Astrocyte of the spinal cord (primary cell): ENCODE results near the gene CHCHD2.
"Not testable (repeated sequence)": the region's sequence is repeated elsewhere in the genome, so short reads cannot be mapped to it uniquely, and the experiment has no call there.

Experiments
- DNase-seq: peaks from one replicate; pipeline ENCODE4 v3.0.0; 2011; ENCODE audit warnings: low read depth, low spot score
- H3K4me3 ChIP-seq: 2 replicates; pipeline ENCODE4 v1.5.1; 2011; ENCODE audit warnings: low read depth, mild to moderate bottlenecking, low read length, moderate library complexity
- in situ Hi-C: cut with HindIII; loops from 2 replicates; pipeline ENCODE4 v1.10.0; 2017; ENCODE audit warnings: low sequenced_read_pairs
- TF ChIP-seq, protein P1 (sequence below): IDR thresholded peaks from 2 replicates; pipeline ENCODE4 v1.5.1; 2012; ENCODE audit warnings: low read depth, mild to moderate bottlenecking, low read length, inconsistent platforms

The CHCHD2 gene, protein sequence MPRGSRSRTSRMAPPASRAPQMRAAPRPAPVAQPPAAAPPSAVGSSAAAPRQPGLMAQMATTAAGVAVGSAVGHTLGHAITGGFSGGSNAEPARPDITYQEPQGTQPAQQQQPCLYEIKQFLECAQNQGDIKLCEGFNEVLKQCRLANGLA

DNA sequence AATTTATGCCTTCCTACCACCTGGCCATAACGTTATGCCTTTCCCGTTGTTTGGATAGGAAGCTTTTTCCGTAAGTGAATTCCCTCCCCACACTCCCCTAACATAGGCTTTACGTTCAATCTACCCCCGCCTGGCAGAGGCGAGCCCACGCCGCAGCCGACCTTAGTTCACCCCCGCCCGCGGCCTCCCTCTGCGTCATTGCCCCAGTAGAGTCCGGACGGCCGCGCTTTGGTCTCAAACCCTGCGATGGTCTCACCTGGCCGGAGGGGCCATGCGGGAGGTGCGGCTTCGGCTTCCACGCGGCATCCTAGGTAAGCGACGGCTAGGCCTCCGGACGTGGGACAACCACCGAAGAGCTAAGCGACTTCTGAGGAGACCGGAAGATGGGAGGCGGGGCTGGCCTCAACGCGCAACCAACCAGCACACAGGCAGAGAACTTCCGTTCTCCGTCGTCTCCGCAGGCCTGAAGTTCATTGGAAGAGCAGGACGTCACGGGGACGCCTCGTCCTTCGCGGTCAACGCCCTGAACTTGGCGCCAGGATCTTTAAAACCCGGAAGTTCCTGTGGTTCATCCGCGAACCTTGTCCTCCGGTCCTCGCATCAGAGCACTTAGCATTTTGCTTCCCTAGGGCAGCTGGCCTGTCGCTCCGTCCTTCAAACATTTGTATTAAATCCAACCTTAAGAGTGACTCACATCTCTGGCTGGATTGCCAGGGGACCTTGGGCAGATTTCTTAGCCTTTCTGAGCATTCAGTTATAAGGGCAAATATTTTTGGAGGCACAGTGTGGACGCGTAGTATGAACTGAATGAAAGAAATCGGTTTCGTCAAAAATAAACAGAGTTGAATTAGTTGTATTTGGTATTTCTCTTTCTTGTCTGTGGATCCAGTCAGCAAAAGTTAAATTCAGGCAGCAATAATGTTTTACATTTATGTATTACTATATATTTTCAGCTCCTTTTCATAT, at the start of gene CHCHD2:
Gene CHCHD2 (minus strand): TSS at position 369 of the 966 bp plus-strand sequence. CDS start 63 bp downstream, at position 306.
- H3K4me3 ChIP-seq = peak within 1 kb of the TSS; percentile 100
- DNase-seq = peak; percentile 99
- in situ Hi-C loops = no loop called here
- TF ChIP-seq, protein P1, sequence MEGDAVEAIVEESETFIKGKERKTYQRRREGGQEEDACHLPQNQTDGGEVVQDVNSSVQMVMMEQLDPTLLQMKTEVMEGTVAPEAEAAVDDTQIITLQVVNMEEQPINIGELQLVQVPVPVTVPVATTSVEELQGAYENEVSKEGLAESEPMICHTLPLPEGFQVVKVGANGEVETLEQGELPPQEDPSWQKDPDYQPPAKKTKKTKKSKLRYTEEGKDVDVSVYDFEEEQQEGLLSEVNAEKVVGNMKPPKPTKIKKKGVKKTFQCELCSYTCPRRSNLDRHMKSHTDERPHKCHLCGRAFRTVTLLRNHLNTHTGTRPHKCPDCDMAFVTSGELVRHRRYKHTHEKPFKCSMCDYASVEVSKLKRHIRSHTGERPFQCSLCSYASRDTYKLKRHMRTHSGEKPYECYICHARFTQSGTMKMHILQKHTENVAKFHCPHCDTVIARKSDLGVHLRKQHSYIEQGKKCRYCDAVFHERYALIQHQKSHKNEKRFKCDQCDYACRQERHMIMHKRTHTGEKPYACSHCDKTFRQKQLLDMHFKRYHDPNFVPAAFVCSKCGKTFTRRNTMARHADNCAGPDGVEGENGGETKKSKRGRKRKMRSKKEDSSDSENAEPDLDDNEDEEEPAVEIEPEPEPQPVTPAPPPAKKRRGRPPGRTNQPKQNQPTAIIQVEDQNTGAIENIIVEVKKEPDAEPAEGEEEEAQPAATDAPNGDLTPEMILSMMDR = no peak

DNA sequence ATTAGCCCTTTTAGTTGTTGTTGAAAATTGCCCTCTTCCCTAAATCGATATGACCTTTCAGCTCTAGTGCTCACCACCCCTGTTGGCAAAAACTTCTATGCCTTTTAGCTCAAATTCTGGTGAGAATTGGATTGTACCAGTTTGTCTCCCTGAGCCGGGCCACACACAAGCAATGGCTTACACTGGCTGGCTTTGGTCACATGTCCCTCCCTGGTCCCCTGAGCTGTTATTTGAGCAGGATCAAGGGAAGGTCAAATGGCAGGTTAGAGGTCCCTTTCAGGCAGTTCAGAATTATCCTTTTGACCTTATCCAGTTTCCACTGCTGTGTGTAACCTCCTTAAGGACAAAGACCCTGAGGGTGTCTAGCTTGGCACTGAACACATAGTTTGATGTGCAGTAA, 24.8 kb upstream of the CHCHD2 start:
- H3K4me3 ChIP-seq, in situ Hi-C loops, DNase-seq: not testable (repeated sequence)

DNA sequence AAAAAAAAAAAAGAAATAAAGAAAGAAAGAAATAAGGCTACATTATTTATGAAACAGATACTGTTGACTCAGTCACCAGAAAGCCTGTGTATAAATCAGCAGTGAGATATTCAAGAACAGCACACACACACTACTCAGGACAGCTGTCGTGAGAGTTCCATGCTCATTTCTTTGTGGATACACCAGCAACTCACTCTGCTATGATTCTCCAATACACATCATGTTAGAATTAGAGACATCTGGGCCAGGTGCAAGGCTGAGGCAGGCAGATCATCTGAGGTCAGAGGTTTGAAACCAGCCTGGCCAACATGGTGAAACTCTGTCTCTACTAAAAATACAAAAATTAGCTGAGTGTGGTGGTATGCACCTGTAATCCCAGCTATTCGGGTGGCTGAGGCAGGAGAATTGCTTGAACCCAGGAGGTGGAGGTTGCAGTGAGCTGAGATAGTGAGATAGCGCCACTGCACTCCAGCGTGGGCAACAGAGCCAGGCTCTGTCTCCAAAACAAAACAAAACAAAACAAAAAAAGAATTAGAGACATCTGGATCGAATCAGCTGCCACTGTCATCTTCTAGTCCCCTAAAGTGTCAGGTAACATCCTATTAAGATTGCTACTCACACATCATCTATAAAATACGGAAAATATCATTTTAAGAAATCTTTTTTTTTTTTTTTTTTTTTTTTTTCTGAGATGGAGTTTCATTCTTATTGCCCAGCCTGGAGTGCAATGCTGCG, 21.1 kb upstream of the CHCHD2 start:
- in situ Hi-C loops = no loop called here
- TF ChIP-seq, protein P1 = no peak
- DNase-seq = no peak
- H3K4me3 ChIP-seq = no peak overlapping the region

DNA sequence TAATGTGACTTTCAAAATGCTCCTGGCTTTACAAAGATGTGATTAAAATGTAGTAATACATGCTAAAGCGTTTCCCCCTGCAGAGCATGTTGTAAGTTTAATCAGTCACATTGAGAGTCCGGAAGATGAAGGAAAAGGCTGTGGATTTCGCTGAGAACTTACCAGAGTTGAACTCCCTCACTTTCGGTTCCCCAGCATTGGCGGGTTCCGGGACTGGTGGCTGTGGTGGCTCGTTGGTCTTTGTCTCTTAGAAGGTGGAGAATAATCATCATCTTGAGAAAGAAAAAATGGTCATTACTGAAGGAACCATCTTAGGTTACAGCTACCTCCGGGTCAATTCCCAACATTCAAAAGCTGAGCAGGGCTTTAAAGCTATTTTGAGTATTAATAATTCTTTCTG, 19.6 kb upstream of the CHCHD2 start:
- no peak overlapping the region for H3K4me3 ChIP-seq
- DNase-seq = no peak
- TF ChIP-seq, protein P1 = no peak
- in situ Hi-C loops = no loop called here

DNA sequence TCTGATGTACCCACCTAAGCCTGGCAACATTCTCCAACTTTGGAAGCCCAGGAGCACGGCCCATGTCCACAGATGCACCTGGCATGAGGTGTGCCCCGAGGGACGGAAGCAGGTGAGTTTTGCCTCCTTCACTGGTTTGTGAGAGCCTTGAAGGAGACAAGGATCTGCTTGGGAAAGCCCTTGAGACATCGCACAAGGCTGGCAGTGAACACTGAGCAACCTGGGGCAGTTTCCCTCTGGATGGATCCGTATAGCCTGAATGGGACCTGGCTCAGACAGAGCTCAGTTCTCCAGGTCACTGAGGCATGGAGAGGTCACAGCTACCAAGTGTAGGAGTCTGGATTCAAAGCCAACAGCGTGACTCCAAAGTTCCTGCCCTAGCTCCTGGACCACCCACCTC, 18.7 kb upstream of the CHCHD2 start:
- DNase-seq = no peak
- TF ChIP-seq, protein P1 = no peak
- in situ Hi-C loops = no loop called here
- no peak overlapping the region for H3K4me3 ChIP-seq

DNA sequence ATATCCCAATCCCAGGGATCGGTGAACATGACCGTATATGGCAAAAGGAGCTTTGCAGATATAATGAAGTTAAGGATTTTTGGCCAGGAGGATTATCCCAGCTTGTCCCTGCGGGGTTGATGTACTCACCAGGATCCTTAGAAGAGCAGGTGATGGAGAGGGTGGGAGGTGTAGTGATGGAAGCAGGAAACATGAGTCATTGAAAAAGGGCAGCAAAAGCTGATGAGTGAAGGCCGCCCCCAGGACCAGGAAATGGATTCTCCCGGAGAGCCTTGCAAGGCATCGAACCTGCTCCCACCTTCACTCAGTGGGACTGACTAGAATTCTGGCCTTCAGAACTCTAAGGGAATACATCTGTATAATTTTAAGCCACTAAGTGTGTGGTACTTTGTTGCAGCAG, 15.2 kb upstream of the CHCHD2 start:
- H3K4me3 ChIP-seq = no peak overlapping the region
- TF ChIP-seq, protein P1 = no peak
- no peak for DNase-seq
- in situ Hi-C loops = no loop called here
